OCI-LY3 (cell line): ENCODE results near the gene APOBEC3G.

Experiments used
- CTCF ChIP-seq: fragments of 200-600, 300-600 bp; sonication (generic); IDR thresholded peaks from 2 replicates; pipeline ENCODE4 v1.5.1; 2014; ENCODE audit warnings: antibody characterized with exemption, low read length, low read depth
- EZH2phosphoT487 ChIP-seq: fragments of 200-600 bp; shearing (Covaris generic); IDR thresholded peaks from 2 replicates; pipeline ENCODE4 v1.6.1; 2018; ENCODE audit warnings: antibody characterized with exemption, mixed run types, low read depth

- TF ChIP-seq CTCF = no peak
- no peak for TF ChIP-seq EZH2phosphoT487
Measured at GRCh38 chr22:39087881-39088684, 11.0 kb downstream of the APOBEC3G start.
